Measurements from ENCODE around the gene SPINDOC. TPM values are rescaled to one million over a fixed set of nuclear protein-coding genes. Genes with fewer than 3 reads are reported as not detected.

SPINDOC gene
- total and polyA plus RNA-seq, 4 donors, result 9.1 to 39.4 (median 25.7) TPM

GRCh38 chr11:63839508-63840355, 26.5 kb downstream of the SPINDOC start:
- Histone ChIP-seq H3K4me3 (ENCODE audit: low read depth, low read length) (peak overlapping the region; percentile 80), H3K36me3 (ENCODE audit: control insufficient read depth, insufficient read depth, low read length) (peaks cover 8% of the 10 kb centered on the region), H3K27ac (ENCODE audit: low read depth, low read length) (peak overlapping the region; percentile 2), H3K27me3 (ENCODE audit: control insufficient read depth, insufficient read depth, low read length) (no peaks in the 10 kb centered on the region), H3K4me1 (ENCODE audit: control insufficient read depth, insufficient read depth, low read length) (peaks cover 47% of the 10 kb centered on the region), H3K9me3 (ENCODE audit: control insufficient read depth, insufficient read depth, low read length) (no peaks in the 10 kb centered on the region)
- DNase-seq (ENCODE audit: low read depth in 4 of 6, low spot score in 6 of 6), result peak in 2 of 6 donors; percentile 47 to 54
- under 1% methylated on average over 39 of the region's 40 CpGs for WGBS (ENCODE audit: insufficient coverage)

- 2% methylated on average over 13 of the region's 13 CpGs for WGBS (ENCODE audit: insufficient coverage)
- Histone ChIP-seq H3K36me3 (ENCODE audit: control insufficient read depth, insufficient read depth, low read length) (peaks cover 8% of the 10 kb centered on the region), H3K4me1 (ENCODE audit: control insufficient read depth, insufficient read depth, low read length) (peaks cover 50% of the 10 kb centered on the region), H3K27ac (ENCODE audit: low read depth, low read length) (peak overlapping the region; percentile 67), H3K27me3 (ENCODE audit: control insufficient read depth, insufficient read depth, low read length) (no peaks in the 10 kb centered on the region), H3K9me3 (ENCODE audit: control insufficient read depth, insufficient read depth, low read length) (no peaks in the 10 kb centered on the region), H3K4me3 (ENCODE audit: low read depth, low read length) (peak overlapping the region; percentile 80)
- DNase-seq (ENCODE audit: low read depth in 4 of 6, low spot score in 6 of 6), result peak in 1 of 6 donors; percentile 38
Measured at GRCh38 chr11:63840356-63841060, 27.3 kb downstream of the SPINDOC start.

- H3K36me3 ChIP-seq (ENCODE audit: control insufficient read depth, insufficient read depth, low read length), result peaks cover 14% of the 10 kb centered on the region
- 17% methylated on average over 2 of the region's 3 CpGs for WGBS (ENCODE audit: insufficient coverage)
- no peaks in the 10 kb centered on the region for H3K27me3 ChIP-seq (ENCODE audit: control insufficient read depth, insufficient read depth, low read length)
- peak overlapping the region; percentile 80 for H3K4me3 ChIP-seq (ENCODE audit: low read depth, low read length)
- H3K4me1 ChIP-seq (ENCODE audit: control insufficient read depth, insufficient read depth, low read length), result peaks cover 52% of the 10 kb centered on the region
- H3K27ac ChIP-seq (ENCODE audit: low read depth, low read length), result peak overlapping the region; percentile 67
- H3K9me3 ChIP-seq (ENCODE audit: control insufficient read depth, insufficient read depth, low read length), result no peaks in the 10 kb centered on the region
- DNase-seq (ENCODE audit: low read depth in 4 of 6, low spot score in 6 of 6), result peak in 2 of 6 donors; percentile 70 to 75
Measured at GRCh38 chr11:63841554-63841953, 28.3 kb downstream of the SPINDOC start.

- peak in 1 of 6 donors; percentile 38 for DNase-seq (ENCODE audit: low read depth in 4 of 6, low spot score in 6 of 6)
- H3K27me3 ChIP-seq (ENCODE audit: control insufficient read depth, insufficient read depth, low read length), result no peaks in the 10 kb centered on the region
- H3K27ac ChIP-seq (ENCODE audit: low read depth, low read length), result peak overlapping the region; percentile 58
- H3K4me1 ChIP-seq (ENCODE audit: control insufficient read depth, insufficient read depth, low read length), result peaks cover 57% of the 10 kb centered on the region
- no peak overlapping the region for H3K4me3 ChIP-seq (ENCODE audit: low read depth, low read length)
- peaks cover 14% of the 10 kb centered on the region for H3K36me3 ChIP-seq (ENCODE audit: control insufficient read depth, insufficient read depth, low read length)
- 20% methylated on average over 1 of the region's 1 CpG for WGBS (ENCODE audit: insufficient coverage)
- no peaks in the 10 kb centered on the region for H3K9me3 ChIP-seq (ENCODE audit: control insufficient read depth, insufficient read depth, low read length)
Measured at GRCh38 chr11:63843041-63843440, 29.8 kb downstream of the SPINDOC start.

- DNase-seq (ENCODE audit: low read depth in 4 of 6, low spot score in 6 of 6), result no peak
- Histone ChIP-seq H3K36me3 (ENCODE audit: control insufficient read depth, insufficient read depth, low read length) (peaks cover 17% of the 10 kb centered on the region), H3K27me3 (ENCODE audit: control insufficient read depth, insufficient read depth, low read length) (no peaks in the 10 kb centered on the region), H3K27ac (ENCODE audit: low read depth, low read length) (no peak overlapping the region), H3K4me3 (ENCODE audit: low read depth, low read length) (no peak overlapping the region), H3K9me3 (ENCODE audit: control insufficient read depth, insufficient read depth, low read length) (no peaks in the 10 kb centered on the region), H3K4me1 (ENCODE audit: control insufficient read depth, insufficient read depth, low read length) (peaks cover 50% of the 10 kb centered on the region)
- WGBS (ENCODE audit: insufficient coverage), result no CpG with 5 or more reads among the region's 4 CpGs
Measured at GRCh38 chr11:63844836-63845235, 31.6 kb downstream of the SPINDOC start.

- H3K9me3 ChIP-seq (ENCODE audit: control insufficient read depth, insufficient read depth, low read length), result no peaks in the 10 kb centered on the region
- peaks cover 17% of the 10 kb centered on the region for H3K36me3 ChIP-seq (ENCODE audit: control insufficient read depth, insufficient read depth, low read length)
- DNase-seq (ENCODE audit: low read depth in 4 of 6, low spot score in 6 of 6), result no peak
- WGBS (ENCODE audit: insufficient coverage), result 88% methylated on average over 1 of the region's 2 CpGs
- no peak overlapping the region for H3K4me3 ChIP-seq (ENCODE audit: low read depth, low read length)
- no peaks in the 10 kb centered on the region for H3K27me3 ChIP-seq (ENCODE audit: control insufficient read depth, insufficient read depth, low read length)
- H3K4me1 ChIP-seq (ENCODE audit: control insufficient read depth, insufficient read depth, low read length), result peaks cover 47% of the 10 kb centered on the region
- no peak overlapping the region for H3K27ac ChIP-seq (ENCODE audit: low read depth, low read length)
Measured at GRCh38 chr11:63845303-63845702, 32.0 kb downstream of the SPINDOC start.

GRCh38 chr11:63845911-63846310, 32.7 kb downstream of the SPINDOC start:
- no peak overlapping the region for H3K27ac ChIP-seq (ENCODE audit: low read depth, low read length)
- H3K4me1 ChIP-seq (ENCODE audit: control insufficient read depth, insufficient read depth, low read length), result peaks cover 44% of the 10 kb centered on the region

GRCh38 chr11:63846897-63847296, 33.6 kb downstream of the SPINDOC start:
- Histone ChIP-seq H3K27ac (ENCODE audit: low read depth, low read length) (no peak overlapping the region), H3K9me3 (ENCODE audit: control insufficient read depth, insufficient read depth, low read length) (no peaks in the 10 kb centered on the region), H3K27me3 (ENCODE audit: control insufficient read depth, insufficient read depth, low read length) (no peaks in the 10 kb centered on the region), H3K4me3 (ENCODE audit: low read depth, low read length) (no peak overlapping the region), H3K36me3 (ENCODE audit: control insufficient read depth, insufficient read depth, low read length) (peaks cover 17% of the 10 kb centered on the region), H3K4me1 (ENCODE audit: control insufficient read depth, insufficient read depth, low read length) (peaks cover 39% of the 10 kb centered on the region)
- 100% methylated on average over 1 of the region's 6 CpGs for WGBS (ENCODE audit: insufficient coverage)
- DNase-seq (ENCODE audit: low read depth in 4 of 6, low spot score in 6 of 6), result no peak

More at GRCh38 chr11:63845911-63846310, 32.7 kb downstream of the SPINDOC start:
- Histone ChIP-seq H3K4me3 (ENCODE audit: low read depth, low read length) (no peak overlapping the region), H3K27me3 (ENCODE audit: control insufficient read depth, insufficient read depth, low read length) (no peaks in the 10 kb centered on the region), H3K36me3 (ENCODE audit: control insufficient read depth, insufficient read depth, low read length) (peaks cover 17% of the 10 kb centered on the region), H3K9me3 (ENCODE audit: control insufficient read depth, insufficient read depth, low read length) (no peaks in the 10 kb centered on the region)
- WGBS (ENCODE audit: insufficient coverage), result 92% methylated on average over 6 of the region's 7 CpGs
- DNase-seq (ENCODE audit: low read depth in 4 of 6, low spot score in 6 of 6), result no peak

GRCh38 chr11:63847363-63847762, 34.1 kb downstream of the SPINDOC start:
- peak overlapping the region; percentile 48 for H3K27ac ChIP-seq (ENCODE audit: low read depth, low read length)
- no peak overlapping the region for H3K4me3 ChIP-seq (ENCODE audit: low read depth, low read length)
- no peaks in the 10 kb centered on the region for H3K27me3 ChIP-seq (ENCODE audit: control insufficient read depth, insufficient read depth, low read length)
- H3K9me3 ChIP-seq (ENCODE audit: control insufficient read depth, insufficient read depth, low read length), result no peaks in the 10 kb centered on the region
- WGBS (ENCODE audit: insufficient coverage), result 33% methylated on average over 2 of the region's 3 CpGs
- peak in 1 of 6 donors; percentile 52 for DNase-seq (ENCODE audit: low read depth in 4 of 6, low spot score in 6 of 6)
- H3K4me1 ChIP-seq (ENCODE audit: control insufficient read depth, insufficient read depth, low read length), result peaks cover 35% of the 10 kb centered on the region
- peaks cover 14% of the 10 kb centered on the region for H3K36me3 ChIP-seq (ENCODE audit: control insufficient read depth, insufficient read depth, low read length)
